Stimulated activated CD4-positive, alpha-beta T cell treated with anti-CD3 and anti-CD28 coated beads, Interleukin-1b, Interleukin-23, amount 100 ng/mL, for 4 hours (primary cell): ENCODE data around the gene CEMP1.
"Not testable (repeated sequence)": the region's sequence is repeated elsewhere in the genome, so short reads cannot be mapped to it uniquely, and the experiment has no call there.

Source experiments
- DNase-seq, 2 donors: peaks; one replicate each; pipeline ENCODE4 v3.0.0-alpha.2; 2020; ENCODE audit warnings: low read depth in 2 of 2

The CEMP1 gene, protein sequence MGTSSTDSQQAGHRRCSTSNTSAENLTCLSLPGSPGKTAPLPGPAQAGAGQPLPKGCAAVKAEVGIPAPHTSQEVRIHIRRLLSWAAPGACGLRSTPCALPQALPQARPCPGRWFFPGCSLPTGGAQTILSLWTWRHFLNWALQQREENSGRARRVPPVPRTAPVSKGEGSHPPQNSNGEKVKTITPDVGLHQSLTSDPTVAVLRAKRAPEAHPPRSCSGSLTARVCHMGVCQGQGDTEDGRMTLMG

DNA sequence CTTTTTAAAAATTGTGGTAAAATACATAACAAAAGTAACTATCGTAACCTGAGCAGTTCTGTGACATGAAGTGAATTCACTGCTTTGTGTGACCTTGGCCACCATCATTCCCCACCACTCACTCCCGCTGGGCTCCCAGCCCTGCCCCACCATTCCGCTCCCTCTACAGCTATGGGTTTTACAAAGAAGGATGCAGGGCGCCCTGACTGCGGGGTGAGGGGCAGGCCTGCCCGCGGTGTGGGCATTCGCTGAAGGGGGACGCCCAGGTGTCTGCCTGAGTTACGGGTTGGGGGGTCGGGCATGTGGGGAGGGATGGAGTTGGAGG lies at the start of gene CEMP1:
Gene CEMP1 (minus strand): TSS at position 38 of the 325 bp plus-strand sequence. CDS start 335 bp downstream, outside the sequence.
- no peak for DNase-seq

DNA sequence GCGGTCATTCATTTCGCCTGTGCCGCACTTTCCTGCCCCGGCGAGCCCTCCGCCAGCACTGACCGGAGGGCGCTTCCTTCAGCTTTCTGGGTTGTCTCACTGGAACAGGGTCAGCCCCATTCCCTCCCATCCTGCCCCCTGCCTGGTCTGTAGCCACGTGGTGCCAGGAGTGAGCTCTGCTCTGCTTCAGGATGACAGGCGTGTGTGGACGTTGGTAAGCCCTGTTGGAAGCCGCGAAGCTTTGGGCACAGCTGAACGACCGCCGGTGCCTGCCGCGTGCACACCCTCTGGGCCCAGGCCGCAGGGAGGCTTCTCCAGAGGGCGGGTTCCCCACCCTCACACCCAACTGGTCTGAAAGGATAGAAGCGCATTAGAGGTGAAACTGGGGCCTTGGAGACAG lies 49.6 kb upstream of the CEMP1 start:
- DNase-seq, result not testable (repeated sequence)

DNA sequence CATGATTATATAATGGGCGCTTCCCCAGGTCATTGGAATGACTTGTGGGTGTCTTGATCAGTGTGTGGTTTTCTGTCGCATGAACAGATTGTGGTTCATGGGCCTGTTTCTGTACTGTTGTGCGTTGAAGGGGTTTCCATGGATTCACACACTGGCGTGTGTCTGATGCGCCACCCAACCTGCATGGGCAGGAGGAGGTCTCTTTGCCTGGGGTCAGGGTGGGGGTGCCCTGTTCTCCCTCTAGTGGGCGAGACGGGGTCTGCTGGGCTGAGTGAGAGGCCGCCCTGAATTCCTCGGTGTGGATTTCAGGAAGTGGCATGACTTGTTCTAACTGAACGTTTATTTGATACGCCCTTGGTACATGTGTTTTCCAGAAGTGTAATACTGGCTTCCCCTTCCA lies 48.9 kb upstream of the CEMP1 start:
- not testable (repeated sequence) for DNase-seq

DNA sequence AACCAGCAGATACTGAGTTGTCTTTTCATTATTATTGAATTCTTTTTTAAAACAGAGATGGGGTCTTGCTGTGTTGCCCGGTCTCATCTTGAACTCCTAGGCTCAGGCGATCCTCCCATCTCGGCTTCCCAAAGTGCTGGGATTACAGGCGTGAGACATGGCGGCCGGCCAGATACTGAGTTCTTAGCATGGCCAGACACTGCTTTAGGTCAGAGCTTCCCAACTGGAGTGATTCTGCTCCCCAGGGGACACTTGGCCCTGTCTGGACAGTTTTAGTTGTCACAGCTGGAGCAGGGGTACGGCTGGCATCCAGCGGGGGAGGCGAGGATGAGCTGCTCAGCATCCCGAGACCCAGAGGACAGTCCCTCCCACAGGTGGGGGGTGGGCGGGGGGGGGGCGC lies 47.7 kb upstream of the CEMP1 start:
- DNase-seq, result not testable (repeated sequence)

DNA sequence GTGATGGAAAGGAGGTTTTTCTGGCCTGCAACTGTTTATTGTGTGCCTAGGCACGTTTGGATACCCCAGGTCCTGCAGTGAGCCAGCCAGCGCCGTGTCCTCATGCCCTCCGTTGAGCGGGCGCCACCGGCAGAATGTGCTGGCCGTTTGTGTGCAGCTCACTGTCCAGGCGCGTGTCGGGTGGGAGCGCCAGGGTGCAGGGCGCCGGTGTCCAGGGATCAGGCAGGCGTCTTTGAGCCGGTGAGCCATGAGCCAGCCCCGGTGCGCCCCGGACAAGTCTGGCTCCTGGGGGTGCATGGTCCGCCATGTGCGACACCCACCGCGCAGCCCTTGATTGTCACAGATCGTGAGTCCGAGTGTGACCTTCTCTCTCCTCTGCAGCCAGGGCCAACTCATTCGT lies 45.8 kb upstream of the CEMP1 start:
- not testable (repeated sequence) for DNase-seq

DNA sequence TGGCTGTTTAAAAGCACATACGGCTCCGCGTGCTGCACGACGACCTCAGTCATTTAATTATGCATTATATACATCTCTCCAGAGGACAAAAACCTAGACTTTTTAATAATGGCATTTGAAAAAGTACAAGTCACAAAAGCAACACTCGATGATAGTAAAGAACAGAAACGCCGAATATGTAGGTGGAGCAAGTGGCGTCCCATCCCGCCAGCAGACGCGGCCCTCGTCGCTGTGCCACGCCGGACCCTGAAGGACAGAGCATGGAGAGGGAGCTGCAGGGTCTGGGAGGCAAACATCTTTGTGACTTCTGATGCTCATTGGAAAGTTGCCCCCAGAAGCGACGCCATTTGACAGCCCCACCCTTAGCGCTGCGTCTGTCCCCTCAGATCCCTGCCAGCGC lies 44.6 kb upstream of the CEMP1 start:
- DNase-seq, result not testable (repeated sequence)

DNA sequence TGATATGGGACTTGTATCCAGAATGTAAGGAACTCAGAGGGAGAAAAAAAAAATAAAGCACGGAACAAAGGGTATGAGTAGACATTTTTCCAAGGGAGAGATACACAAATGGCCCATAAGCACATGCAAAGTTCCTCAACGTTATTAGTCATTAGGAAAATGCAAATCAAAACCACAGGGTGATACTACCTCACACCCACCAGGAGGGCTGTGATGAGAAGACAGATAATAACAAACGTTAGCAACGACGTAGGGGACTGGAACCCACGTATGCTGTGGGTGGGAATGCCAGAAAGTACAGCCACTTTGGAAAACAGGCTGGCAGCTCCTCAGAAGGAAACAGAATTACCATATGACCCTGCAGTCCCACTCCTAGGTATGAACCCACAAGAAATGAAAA lies 41.5 kb upstream of the CEMP1 start:
- not testable (repeated sequence) for DNase-seq

DNA sequence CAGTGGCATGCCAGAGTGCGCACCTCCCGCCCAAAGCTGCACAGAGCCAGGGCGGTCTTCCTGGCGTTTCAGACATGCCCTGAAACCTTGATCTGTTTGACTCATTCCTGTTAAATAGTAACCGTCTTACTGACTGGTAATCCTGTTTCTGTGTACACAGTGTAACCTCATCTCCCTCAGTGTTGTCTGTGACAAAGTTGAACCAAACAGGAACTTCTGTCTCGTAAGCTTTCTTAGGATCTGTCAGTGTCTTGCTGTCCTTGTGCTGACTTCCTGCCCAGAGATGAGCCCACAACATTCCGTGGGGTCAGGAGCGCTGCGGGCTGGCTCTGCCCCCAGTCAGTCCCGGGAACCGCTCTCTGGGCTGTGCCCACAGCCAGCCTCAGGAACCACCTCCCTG lies 37.4 kb upstream of the CEMP1 start:
- not testable (repeated sequence) for DNase-seq

DNA sequence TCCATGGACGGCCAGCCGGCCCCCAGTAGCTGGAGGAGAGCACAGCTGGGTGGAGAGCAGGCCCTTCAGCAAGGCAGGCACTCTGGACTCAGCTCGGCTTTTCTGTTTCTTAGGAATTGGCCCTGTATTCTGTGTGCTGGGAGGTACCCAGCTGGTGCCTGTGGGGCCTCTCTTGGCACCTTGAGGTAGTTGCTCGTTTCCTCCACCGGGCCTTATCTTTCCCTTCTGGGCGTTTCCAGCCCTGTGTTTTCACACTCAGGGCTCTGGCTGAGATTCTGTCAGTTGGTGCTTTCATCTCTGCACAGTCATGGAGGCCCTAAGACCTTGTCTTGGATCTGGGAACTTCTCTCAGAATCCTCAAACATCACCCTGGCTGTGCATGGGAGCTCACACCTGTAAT lies 36.3 kb upstream of the CEMP1 start:
- not testable (repeated sequence) for DNase-seq

DNA sequence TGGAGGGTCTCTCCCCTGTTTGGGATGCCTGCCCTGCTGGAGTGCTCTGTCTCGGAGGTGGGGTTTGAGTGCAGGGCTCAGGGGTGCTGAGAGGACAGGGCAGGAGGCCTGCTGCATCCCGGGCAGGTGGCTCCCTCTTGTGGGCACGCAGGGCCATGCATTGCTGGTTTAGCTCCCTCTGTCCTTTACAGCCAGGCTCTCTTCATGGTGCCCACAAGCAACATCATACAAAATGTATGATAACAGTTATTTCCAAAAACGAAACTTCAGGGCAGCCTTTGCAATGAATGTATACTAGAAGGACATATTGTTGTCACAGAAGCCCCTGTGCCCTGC lies 29.6 kb upstream of the CEMP1 start:
- DNase-seq, result peak; percentile 38 to 53

DNA sequence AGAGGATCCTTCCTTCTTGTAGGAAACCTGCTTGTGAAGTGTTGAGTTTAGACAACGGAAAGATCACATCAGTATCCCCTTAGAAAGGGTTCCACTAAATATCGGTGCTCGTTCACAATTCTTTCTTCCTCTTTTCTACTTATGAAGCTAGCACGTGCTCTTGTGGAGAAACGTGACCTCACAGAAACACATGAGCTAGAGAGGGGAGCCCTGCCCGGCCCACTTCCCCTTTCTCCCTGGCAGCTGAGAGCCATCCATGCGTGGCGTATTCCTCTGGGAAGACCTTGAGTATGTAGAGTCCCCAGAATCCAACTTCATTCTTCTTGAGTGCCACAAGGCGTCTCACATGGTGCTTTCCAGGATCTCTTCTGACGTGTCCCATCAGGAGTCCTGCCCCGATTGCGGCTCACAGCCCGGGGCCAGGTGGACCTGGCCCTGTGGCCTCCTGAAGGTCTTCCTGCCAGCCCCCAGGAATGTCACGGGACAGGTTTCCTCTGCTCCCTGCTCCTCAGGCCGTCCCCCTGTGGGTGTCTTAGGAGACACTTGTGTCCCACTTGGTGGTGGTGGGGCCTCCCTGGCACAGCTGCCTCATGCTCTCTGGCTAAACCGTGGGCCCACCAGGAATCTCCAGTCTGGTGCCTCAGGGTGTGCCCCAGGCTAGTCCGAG lies 29.1 kb upstream of the CEMP1 start:
- not testable (repeated sequence) for DNase-seq

DNA sequence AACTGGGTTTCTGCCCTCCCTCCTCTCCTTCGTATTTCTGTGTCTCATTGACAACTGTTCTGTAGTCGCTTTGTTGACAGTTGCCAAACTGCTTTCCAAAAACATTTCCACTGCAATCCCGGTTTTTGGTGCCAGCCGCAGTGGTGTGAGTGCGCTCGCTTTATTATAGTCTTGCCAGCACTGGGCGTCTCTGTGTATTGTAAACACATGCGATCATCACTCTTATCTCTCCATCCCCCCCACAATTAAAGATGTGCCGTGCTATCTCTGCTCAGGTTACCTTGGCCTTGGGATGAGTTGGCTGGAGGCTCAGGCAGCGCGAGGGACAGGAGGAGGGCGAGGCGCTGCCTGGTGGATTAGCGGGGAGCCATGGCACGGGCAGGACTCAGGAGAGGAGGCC lies 25.9 kb upstream of the CEMP1 start:
- not testable (repeated sequence) for DNase-seq

DNA sequence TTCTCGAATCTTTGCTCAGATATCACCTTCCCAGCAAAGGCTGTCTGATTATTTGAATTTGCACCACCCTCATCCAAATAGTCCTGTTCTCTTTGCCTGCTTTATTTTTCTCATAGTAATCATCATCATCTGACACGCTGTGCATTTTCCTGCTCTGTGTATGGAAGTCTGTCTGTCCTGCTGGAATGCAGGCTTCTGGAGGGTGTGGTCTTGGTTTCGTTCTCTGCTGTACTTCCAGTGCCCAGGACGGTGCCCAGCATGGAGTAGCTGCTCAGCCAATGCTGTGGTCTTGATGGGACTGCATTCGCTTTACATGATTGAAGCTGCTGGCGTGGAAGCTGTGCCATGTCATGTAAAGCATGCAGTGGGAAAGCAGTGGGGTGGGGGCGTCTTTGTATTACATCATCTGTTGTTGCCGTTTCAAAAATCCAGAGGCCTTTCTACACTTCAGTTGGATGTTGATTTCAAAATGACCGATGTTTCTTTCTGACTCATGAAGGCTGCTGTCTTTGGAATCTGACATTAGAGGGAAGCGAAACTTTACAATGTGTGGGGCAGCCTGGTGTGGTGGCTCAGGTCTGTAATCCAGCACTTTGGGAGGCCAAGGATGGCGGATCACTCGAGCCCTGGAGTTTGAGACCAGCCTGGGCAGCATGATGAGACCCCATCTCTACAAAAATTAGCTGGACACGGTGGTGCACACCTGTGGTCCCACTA lies 23.7 kb upstream of the CEMP1 start:
- not testable (repeated sequence) for DNase-seq

DNA sequence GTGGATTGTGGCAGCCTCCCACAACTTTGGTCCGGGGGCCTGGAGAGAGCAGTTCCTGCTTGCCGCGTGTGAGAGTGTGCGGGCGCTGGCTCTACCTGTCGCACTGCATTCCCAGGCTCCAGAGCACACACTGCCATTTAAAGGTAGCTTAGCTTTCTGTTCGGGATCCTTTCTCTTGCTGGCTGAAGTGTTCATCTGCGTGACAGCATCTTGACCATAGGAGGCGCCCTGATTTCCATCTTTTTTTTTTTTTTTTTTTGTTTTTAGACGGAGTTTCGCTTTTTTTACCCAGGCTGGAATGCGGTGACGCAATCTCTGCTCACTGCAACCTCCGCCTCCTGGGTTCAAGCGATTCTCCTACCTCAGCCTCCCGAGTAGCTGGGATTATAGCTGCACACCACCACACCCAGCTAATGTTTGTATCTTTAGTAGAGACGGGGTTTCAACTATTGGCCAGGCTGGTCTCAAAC lies 20.2 kb upstream of the CEMP1 start:
- not testable (repeated sequence) for DNase-seq

DNA sequence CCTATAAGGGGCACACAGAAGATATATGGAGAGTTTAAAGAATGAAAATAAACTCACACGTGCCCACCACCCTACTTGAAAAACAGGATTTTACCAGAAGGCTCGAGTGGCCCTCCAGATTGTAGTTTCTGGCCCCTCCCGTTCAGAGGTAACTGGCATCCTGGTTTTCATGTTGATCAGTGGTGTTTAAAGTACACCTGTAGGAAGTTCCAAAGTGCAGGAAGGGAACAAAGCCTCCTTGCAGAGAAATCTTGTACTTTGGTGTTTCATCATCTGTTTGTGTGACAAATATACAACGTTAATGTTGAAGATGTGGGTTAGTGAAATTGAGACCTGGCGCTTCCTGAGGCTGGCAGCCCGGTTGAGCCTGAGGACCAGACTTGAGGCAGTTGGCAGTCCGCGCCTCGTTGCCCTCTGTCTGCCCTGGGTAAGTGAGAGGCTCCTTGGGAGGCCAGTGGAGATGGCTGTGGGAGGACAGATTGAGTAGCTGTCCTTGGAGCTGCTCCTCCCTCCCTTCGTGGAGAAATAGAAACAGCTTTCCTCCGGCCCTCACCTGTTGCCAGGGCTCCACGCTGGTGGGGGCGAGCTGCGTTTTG lies 19.2 kb upstream of the CEMP1 start:
- DNase-seq, result not testable (repeated sequence)

DNA sequence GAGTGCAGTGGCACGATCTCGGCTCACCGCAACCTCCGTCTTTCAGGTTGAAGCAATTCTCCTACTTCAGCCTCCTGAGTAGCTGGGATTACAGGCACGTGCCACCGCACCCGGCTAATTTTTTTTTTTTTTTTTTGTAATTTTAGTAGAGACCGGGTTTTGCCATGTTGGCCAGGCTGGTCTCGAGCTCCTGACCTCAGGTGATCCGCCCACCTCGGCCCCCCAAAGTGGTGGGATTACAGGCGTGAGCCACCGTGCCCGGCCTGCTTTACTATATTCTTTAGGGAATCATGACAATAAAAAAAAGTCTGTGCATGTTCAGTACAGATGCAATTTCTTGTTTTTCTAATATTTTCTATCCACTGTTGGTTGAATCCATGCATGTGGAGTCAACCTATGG lies 12.6 kb upstream of the CEMP1 start:
- DNase-seq, result not testable (repeated sequence)

DNA sequence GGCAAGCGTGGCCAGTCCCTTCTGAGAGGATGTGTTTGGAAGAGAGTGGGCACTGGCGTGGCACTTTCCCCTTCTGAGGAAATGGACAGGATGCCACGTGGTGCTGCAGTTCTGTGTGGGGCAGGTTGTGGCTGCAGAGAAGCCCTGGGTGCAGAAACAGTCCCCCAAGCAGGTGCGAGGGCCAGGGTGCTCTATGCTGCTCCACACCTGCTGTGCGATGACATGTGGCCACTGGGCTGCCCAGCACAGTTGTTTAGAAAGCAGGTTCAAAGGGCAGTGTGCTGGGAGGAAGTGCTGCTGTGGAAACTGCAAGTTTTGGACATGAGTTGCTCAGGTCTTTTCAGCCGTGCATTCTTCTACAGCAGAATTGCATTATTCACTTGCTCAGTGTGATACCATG lies 10.2 kb upstream of the CEMP1 start:
- not testable (repeated sequence) for DNase-seq

DNA sequence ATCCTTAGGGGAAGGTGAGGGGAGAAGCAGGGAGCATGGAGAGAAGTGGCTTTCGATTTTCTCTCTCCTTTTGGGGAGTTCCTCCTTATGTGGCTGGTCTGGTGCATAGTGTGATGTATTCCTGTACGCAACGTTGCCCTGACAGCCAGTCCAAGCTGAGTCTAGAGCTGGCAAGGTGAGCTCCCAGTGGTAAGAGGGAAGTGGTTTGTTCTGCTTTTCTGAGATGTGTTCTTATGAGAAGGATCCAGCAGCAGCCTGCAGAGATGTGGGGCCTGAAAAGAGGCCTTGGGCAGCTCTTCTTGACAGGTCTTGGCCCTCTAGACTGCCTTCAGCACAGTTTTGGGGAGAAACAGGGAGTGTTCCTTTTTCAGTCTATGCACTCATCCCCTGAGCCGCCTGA lies 9.7 kb upstream of the CEMP1 start:
- DNase-seq, result not testable (repeated sequence)

DNA sequence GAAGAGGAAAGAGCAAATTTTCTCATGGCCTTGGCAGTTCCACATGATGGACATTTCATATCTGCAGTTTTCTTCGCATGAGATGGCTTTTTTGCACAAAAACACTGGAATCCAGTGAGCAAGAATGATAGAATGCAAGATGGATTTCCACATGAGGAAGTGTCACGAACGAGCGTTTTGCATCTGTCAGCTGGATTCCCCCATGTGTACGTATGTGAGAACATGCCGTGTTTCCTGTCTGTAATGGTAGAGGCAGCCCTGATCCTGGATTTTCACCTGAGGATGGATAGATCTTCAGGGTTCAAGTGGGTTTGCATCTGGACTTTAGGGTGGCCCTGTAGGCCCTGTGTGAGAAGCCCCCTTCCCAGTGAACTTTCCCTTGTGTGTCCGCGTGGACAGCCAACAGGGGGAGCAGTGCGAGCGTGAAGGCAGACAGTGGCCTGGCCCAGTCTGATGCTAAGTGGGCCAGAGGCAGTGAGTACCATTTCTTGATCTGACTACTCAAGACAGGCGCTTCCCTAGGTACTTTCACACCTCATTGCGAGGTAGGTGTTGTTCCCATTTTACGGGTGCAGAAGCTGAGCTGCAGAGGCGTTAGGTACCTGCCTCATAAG lies 8.7 kb upstream of the CEMP1 start:
- not testable (repeated sequence) for DNase-seq

DNA sequence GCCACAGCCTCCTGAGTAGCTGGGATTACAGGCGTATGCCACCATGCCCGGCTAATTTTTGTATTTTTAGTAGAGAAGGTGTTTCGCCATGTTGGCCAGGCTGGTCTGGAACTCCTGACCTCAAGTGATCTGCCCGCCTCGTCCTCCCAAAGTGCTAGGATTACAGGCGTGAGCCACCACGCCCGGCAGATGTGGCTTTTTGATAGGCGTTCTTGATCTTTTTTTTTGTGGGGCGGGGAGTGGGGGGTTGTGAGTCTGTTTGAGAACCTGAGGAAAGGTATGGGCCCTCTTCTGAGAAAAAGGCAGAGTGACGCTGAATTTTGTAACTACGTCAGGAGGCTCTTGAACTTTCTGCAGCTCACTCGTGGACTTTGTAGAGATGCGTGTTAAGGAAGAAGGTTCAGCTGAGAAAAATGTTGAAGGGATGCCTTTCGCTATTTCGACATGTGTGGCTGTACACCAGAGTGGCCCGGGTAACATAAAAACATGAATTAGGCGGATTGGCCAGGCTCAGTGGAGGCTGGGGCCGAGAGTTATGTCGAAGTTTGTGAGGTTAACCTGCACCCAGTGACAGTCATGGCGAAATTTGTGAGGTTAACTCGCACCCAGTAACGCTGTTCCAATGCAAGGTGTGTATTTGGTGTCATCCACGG lies 8.1 kb upstream of the CEMP1 start:
- not testable (repeated sequence) for DNase-seq
